Caco-2 (cell line): ENCODE measurements around the gene RCBTB1. TPM values are rescaled to one million over a fixed set of nuclear protein-coding genes. Genes with fewer than 3 reads are reported as not detected.

Experiments
- BruUV-seq: library from RNA; stranded (reverse); fragments of 400-500 nt; replicated peaks from 2 replicates; lab custom pipeline; 2021; lab: Mats Ljungman, UMichigan
- CTCF ChIA-PET: fragments of 300-600 bp; sonication (Branson Sonifier 250); formaldehyde crosslinking; loops from one replicate; lab custom pipeline; 2022; ENCODE audit warnings: antibody characterized with exemption; lab: Charles Lee
- POLR2A ChIA-PET: fragments of 300-600 bp; sonication (Branson Sonifier 250); formaldehyde crosslinking; loops from one replicate; lab custom pipeline; 2022; ENCODE audit warnings: antibody characterized with exemption; lab: Charles Lee
- DNase-seq, 2 experiments: peaks; one replicate each; pipeline versions ENCODE4 v3.0.0 to v3.0.0-alpha.2; 2020 to 2022
- H3K27me3 ChIP-seq: replicated peaks from 2 replicates; pipeline ENCODE4 v1.6.0; 2011; ENCODE audit warnings: low read length; ENCODE audit not compliant: control insufficient read depth, insufficient read depth
- H3K36me3 ChIP-seq: 2 replicates; pipeline ENCODE4 v1.5.1; 2011; ENCODE audit warnings: low read length; ENCODE audit not compliant: control insufficient read depth, insufficient read depth
- H3K4me1 ChIP-seq: fragments of 250-450 bp; sonication (Bioruptor Pico); 2 replicates; pipeline ENCODE4 v1.5.1; 2020; ENCODE audit warnings: mild to moderate bottlenecking
- H3K4me3 ChIP-seq: 2 replicates; pipeline ENCODE4 v1.5.1; 2011; ENCODE audit warnings: low read depth, mild to moderate bottlenecking, control low read depth, low read length
- H3K9me3 ChIP-seq: fragments of 250-450 bp; sonication (Bioruptor Pico); 2 replicates; pipeline ENCODE4 v1.5.1; 2020; ENCODE audit warnings: mild to moderate bottlenecking, moderate library complexity
- H3K27ac Mint-ChIP-seq: one replicate; pipeline ENCODE4 v1.8.0; 2022; ENCODE audit warnings: mixed read lengths; ENCODE audit not compliant: unreplicated experiment
- H3K27me3 Mint-ChIP-seq: one replicate; pipeline ENCODE4 v1.8.0; 2022; ENCODE audit warnings: mixed read lengths; ENCODE audit not compliant: insufficient read depth, unreplicated experiment
- H3K36me3 Mint-ChIP-seq: one replicate; pipeline ENCODE4 v1.8.0; 2022; ENCODE audit warnings: mild to moderate bottlenecking, mixed read lengths; ENCODE audit not compliant: insufficient read depth, unreplicated experiment
- H3K4me1 Mint-ChIP-seq: one replicate; pipeline ENCODE4 v1.8.0; 2022; ENCODE audit warnings: low read depth, mixed read lengths; ENCODE audit not compliant: unreplicated experiment
- H3K4me3 Mint-ChIP-seq: one replicate; pipeline ENCODE4 v1.8.0; 2022; ENCODE audit warnings: mild to moderate bottlenecking, moderate library complexity, mixed read lengths; ENCODE audit not compliant: unreplicated experiment
- H3K9me3 Mint-ChIP-seq: one replicate; pipeline ENCODE4 v1.8.0; 2022; ENCODE audit warnings: mixed read lengths; ENCODE audit not compliant: unreplicated experiment
- intact Hi-C: fragments of 100-400 bp; cut with micrococcal nuclease; formaldehyde crosslinking; loops from one replicate; pipeline ENCODE4 v1.10.0; 2022; ENCODE audit not compliant: unreplicated experiment
- total RNA-seq: library from RNA; stranded (reverse); gene quantifications from 2 replicates; pipeline ENCODE4 v1.2.3, GENCODE V29; 2022
- TF ChIP-seq, protein P1 (sequence below), 2 experiments: fragments of 200-600 bp in 1 of 2; IDR thresholded peaks; 1 replicate in 1 of 2; 2 replicates in 1 of 2; pipeline versions ENCODE4 v1.5.1 to v1.8.0; 2011 to 2022; ENCODE audit warnings: antibody characterized with exemption in 1 of 2, control low read depth in 1 of 2, inconsistent platforms in 1 of 2, low read depth in 1 of 2, low read length in 1 of 2, mild to moderate bottlenecking in 1 of 2, moderate library complexity in 1 of 2; ENCODE audit not compliant: insufficient read depth in 1 of 2, severe bottlenecking in 1 of 2, unreplicated experiment in 1 of 2

RCBTB1 gene
- total RNA-seq, 1 experiment from 2014 or later, result 25.7 TPM

DNA sequence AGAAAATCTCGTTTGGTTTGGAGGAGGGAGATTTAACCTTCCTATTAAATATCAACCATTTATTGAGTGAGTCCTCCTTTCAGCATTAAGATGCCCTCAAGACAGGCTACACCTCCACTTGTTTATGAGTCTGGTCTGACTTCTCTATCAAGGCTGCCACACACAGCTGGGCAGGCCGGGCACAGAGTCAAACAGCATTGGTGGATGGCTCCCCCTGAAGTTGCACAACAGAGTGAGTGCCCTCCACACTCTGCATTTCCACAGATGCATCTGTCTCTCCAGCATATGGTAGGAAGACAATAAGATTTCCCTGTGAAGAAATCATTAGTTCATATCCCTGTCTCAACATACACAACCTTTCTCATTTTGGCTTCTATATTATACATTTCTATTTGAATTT lies 58.2 kb downstream of the RCBTB1 start:
- no peak for DNase-seq
- H3K27ac Mint-ChIP-seq, result no peak overlapping the region

DNA sequence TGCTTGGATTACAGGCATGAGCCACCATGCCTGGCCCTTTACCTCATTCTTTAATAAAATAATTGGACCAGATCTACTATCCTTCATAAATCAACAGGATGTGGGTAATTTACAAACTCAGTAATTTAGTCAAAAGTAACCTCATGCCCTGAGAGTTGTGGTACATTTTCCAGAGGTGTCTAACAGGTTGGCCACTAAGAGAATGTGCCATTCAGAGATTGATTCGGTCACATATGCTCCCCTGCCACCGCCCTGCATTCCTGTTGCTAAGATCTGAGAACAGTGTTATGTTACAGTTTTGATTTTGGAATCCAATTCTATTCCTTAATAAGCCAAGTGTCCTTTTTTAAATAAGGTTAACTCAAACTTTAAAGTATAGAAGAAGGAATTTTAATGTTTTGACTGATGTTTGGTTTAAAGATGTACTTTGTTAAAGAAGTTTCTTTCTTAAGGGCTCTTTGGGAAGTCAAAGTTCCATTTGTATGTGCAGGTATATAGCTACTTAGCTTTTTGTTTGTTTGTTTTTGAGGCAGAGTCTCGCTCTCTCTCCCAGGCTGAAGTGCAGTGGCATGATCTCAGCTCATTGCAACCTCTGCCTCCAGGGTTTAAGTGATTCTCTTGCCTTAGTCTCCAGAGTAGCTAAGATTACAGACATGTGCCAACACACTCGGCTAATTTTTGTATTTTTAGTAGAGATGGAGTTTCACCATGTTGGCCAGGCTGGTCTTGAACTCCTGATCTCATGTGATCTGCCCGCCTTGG lies 60.4 kb downstream of the RCBTB1 start:
- no peaks in the 10 kb centered on the region for H3K27me3 Mint-ChIP-seq
- ChIA-PET CTCF (no interaction called here), POLR2A (no interaction called here)
- no peaks in the 10 kb centered on the region for H3K9me3 ChIP-seq
- H3K4me1 ChIP-seq, result no peaks in the 10 kb centered on the region
- no TSS peak for BruUV-seq
- peaks cover 4% of the 10 kb centered on the region for H3K36me3 Mint-ChIP-seq
- H3K4me1 Mint-ChIP-seq, result no peaks in the 10 kb centered on the region
- H3K27ac Mint-ChIP-seq, result no peak overlapping the region
- no peak overlapping the region for H3K4me3 ChIP-seq
- intact Hi-C loops, result no loop called here
- no peaks in the 10 kb centered on the region for H3K9me3 Mint-ChIP-seq
- H3K36me3 ChIP-seq, result no peaks in the 10 kb centered on the region
- H3K27me3 ChIP-seq, result no peaks in the 10 kb centered on the region
- H3K4me3 Mint-ChIP-seq, result no peak overlapping the region
- DNase-seq, result no peak
- TF ChIP-seq, protein P1, sequence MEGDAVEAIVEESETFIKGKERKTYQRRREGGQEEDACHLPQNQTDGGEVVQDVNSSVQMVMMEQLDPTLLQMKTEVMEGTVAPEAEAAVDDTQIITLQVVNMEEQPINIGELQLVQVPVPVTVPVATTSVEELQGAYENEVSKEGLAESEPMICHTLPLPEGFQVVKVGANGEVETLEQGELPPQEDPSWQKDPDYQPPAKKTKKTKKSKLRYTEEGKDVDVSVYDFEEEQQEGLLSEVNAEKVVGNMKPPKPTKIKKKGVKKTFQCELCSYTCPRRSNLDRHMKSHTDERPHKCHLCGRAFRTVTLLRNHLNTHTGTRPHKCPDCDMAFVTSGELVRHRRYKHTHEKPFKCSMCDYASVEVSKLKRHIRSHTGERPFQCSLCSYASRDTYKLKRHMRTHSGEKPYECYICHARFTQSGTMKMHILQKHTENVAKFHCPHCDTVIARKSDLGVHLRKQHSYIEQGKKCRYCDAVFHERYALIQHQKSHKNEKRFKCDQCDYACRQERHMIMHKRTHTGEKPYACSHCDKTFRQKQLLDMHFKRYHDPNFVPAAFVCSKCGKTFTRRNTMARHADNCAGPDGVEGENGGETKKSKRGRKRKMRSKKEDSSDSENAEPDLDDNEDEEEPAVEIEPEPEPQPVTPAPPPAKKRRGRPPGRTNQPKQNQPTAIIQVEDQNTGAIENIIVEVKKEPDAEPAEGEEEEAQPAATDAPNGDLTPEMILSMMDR (IDR thresholded peaks at IDR 0.05; ENCODE audit: insufficient read depth in 1 of 2, low read depth in 1 of 2, low read length in 1 of 2, severe bottlenecking in 1 of 2, unreplicated experiment in 1 of 2), result no peak

More for the DNA sequence above, 58.2 kb downstream of the RCBTB1 start:
- H3K36me3 ChIP-seq, result no peaks in the 10 kb centered on the region; the same call in 1 of the 2 replicates
- TF ChIP-seq, protein P1 (IDR thresholded peaks at IDR 0.05; ENCODE audit: insufficient read depth in 1 of 2, low read depth in 1 of 2, low read length in 1 of 2, severe bottlenecking in 1 of 2, unreplicated experiment in 1 of 2), result no peak
- intact Hi-C loops, result no loop called here
- POLR2A ChIA-PET, result no interaction called here
- H3K9me3 ChIP-seq, result no peaks in the 10 kb centered on the region
- CTCF ChIA-PET, result no interaction called here
- BruUV-seq, result no TSS peak
- H3K27me3 ChIP-seq, result no peaks in the 10 kb centered on the region
- H3K4me1 ChIP-seq, result no peaks in the 10 kb centered on the region
- H3K4me1 Mint-ChIP-seq, result no peaks in the 10 kb centered on the region
- no peak overlapping the region for H3K4me3 Mint-ChIP-seq
- no peaks in the 10 kb centered on the region for H3K27me3 Mint-ChIP-seq
- H3K36me3 Mint-ChIP-seq, result peaks cover 4% of the 10 kb centered on the region
- no peak overlapping the region for H3K4me3 ChIP-seq
- H3K9me3 Mint-ChIP-seq, result no peaks in the 10 kb centered on the region

DNA sequence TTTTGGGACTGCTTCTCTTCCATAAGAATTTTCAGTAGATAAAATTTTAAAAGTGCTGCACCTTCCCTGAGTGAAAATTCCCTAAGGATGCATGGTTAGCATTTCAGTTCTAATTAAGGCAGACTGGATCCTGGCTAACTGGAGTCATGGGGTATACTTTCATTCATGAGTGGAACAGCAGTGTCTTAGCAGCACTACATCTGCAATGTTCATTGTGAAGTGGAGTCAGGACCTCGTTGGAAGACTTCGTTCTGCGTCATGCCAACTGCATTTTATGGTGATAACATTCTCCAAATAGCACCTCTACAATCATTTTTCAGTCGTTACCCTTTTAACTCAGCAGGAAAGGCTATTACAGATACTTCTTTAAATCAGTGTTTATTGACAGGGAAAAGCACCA lies 64.1 kb downstream of the RCBTB1 start:
- BruUV-seq, result no TSS peak
- Mint-ChIP-seq H3K4me3 (no peak overlapping the region), H3K4me1 (no peaks in the 10 kb centered on the region), H3K9me3 (no peaks in the 10 kb centered on the region), H3K36me3 (peaks cover 6% of the 10 kb centered on the region), H3K27ac (no peak overlapping the region), H3K27me3 (no peaks in the 10 kb centered on the region)
- DNase-seq, result no peak
- no peaks in the 10 kb centered on the region for H3K4me1 ChIP-seq
- ChIA-PET POLR2A (no interaction called here), CTCF (no interaction called here)
- no peaks in the 10 kb centered on the region for H3K9me3 ChIP-seq
- H3K36me3 ChIP-seq, result no peaks in the 10 kb centered on the region
- TF ChIP-seq, protein P1 (IDR thresholded peaks at IDR 0.05; ENCODE audit: insufficient read depth in 1 of 2, low read depth in 1 of 2, low read length in 1 of 2, severe bottlenecking in 1 of 2, unreplicated experiment in 1 of 2), result no peak
- H3K4me3 ChIP-seq, result no peak overlapping the region
- intact Hi-C loops, result no loop called here
- no peaks in the 10 kb centered on the region for H3K27me3 ChIP-seq
